Activated CD4-positive, alpha-beta T cell treated with anti-CD3 and anti-CD28 coated beads for 4 hours (primary cell): ENCODE measurements around the gene LITAFD.

Experiments
- DNase-seq, 2 donors: peaks; one replicate each; pipeline ENCODE4 v3.0.0-alpha.2; 2020

LITAFD gene

DNA sequence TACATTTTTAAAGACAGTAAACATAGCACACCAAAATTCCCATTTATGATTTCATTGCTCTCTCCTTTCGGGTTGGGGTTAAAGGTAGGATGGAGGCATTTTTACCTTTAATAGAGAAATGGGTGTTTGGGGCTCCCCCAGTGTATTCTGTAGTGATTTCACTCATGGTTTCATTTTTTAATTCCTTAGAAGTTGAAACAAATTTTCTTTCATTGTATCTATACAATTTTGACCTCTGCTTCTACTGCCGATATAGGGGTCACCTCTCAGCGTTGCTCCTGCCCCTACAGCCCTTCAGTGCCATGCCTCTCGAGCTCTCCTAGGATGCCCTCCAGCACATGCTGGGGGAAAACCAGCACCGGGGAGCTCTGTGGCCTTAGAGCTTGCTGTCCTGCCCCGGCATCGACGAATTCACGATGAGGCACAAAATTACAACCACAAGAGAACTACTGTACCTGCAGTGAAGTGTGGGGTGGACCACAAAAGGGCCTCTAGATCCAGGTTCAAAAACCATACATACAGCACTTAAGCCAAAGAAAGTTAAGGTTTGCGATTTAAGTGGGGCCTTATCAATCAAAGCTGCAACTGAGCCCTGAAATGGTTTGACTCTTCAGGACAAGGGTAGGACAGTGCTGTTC is 39.3 kb downstream of the LITAFD start:
- DNase-seq = no peak

DNA sequence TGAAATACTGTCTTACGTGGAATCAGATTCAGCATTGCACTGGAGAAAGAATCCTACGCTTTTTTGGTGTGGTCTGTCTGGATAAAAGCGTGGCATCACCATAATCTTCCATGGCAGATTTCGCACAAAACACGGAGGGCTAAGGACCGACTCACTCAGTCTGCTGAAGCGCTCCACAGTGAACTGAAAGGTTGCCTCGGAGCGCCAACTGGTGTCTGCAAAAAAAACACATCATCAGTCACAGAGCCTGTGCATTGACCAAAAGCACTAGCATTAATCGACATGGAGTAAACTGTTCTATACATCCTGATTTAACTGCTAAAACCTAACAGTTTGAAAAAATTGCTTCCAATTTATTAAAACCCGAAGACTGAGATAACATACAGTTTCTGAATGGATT is 41.0 kb downstream of the LITAFD start:
- DNase-seq = no peak

- DNase-seq = no peak
These were observed 42.1 kb downstream of the LITAFD start for GRCh38 chr16:8924214-8924613.

- DNase-seq = no peak
These were observed 43.3 kb downstream of the LITAFD start for GRCh38 chr16:8925455-8925854.

GRCh38 chr16:8926827-8927226 is 44.7 kb downstream of the LITAFD start:
- DNase-seq = no peak

DNA sequence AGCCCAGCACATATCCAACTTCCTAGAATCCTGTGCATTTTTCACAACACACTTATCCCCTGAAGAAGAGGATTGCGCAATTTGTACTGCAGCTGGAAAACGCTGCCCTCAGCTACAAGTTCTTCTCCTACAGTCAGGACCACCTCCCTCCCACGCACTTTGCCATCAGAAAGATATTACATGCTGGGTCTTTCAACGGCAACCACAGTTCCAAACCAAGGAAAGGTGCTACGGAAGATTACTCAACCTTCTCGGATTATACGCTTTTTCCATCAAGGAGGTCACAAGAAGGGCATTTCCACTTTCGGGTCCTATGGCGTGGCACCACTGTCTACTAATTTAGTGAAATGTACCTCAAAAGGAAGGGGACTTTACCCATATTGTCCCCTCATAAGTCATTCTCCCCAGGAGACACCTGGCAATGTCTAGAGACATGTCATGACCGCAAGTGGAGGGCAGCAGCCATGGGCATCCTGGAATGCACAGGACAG is 46.4 kb downstream of the LITAFD start:
- peak; percentile 22 to 26 for DNase-seq

DNA sequence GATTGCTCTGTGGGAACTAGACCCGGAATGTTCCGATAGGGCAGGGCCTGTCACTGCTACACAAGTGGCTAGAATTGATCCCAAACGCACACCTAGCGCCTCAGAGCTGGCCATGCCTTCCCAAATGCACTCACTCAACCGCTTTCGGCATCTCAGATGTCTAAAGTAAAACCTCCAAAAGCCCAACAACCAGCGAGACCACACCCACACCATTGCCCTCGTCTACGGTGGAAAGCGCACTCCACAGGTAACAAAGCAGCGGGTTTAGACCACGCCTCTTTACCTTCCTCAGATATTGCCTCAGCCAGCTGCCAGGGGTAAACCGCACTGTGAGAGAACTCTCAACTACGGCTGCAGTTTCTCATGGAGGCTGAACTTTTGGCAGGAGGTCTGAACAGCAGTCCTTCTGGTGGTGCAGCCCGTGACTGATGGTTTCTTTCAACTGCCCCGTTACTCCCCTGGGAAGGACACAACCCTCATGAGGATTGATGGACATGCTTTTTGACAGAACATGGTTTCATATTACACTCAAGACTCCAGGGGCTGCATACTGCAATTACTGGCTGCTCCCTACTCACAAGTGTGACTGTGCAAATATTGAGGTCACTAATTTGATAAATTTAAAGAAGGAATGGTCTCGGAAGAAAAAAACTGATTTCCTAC is 47.1 kb downstream of the LITAFD start:
- DNase-seq = no peak

GRCh38 chr16:8931859-8932258 is 49.7 kb downstream of the LITAFD start:
- DNase-seq = peak; percentile 35 to 53

- no peak for DNase-seq
These were observed 52.5 kb downstream of the LITAFD start for GRCh38 chr16:8934601-8935000.
